AG09319 (cell line): ENCODE data around the gene TADA2B.

Source experiments
- DNase-seq: peaks from one replicate; pipeline ENCODE4 v3.0.0-alpha.2; 2010; ENCODE audit warnings: low read depth; ENCODE audit errors: extremely low read depth
- TF ChIP-seq, protein P1 (sequence below): IDR thresholded peaks from 2 replicates; pipeline ENCODE4 v1.5.1; 2011; ENCODE audit warnings: low read depth, mild to moderate bottlenecking, inconsistent platforms, low read length, moderate library complexity

TADA2B gene

DNA sequence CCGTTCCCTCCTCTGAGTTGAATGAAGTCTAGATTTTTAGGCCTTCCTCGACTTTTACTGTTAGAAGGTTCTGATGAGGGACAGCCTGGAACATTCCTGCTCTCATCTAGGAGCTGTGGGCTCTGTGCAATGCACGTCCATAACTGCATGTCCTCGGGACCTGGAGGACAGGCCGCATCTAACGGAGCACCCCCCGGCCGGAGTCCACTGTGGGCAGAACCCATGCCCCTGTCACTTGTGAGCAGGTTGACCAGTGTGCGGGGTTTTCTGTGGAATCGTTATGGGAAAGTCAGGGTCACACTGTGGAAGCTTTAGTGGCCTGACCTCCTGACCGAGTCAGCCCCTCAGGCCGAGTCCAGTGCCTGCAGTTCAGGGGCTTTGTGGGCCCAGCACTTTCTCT, 19.3 kb upstream of the TADA2B start:
- TF ChIP-seq, protein P1, sequence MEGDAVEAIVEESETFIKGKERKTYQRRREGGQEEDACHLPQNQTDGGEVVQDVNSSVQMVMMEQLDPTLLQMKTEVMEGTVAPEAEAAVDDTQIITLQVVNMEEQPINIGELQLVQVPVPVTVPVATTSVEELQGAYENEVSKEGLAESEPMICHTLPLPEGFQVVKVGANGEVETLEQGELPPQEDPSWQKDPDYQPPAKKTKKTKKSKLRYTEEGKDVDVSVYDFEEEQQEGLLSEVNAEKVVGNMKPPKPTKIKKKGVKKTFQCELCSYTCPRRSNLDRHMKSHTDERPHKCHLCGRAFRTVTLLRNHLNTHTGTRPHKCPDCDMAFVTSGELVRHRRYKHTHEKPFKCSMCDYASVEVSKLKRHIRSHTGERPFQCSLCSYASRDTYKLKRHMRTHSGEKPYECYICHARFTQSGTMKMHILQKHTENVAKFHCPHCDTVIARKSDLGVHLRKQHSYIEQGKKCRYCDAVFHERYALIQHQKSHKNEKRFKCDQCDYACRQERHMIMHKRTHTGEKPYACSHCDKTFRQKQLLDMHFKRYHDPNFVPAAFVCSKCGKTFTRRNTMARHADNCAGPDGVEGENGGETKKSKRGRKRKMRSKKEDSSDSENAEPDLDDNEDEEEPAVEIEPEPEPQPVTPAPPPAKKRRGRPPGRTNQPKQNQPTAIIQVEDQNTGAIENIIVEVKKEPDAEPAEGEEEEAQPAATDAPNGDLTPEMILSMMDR = no peak
- DNase-seq = no peak

GRCh38 chr4:7024336-7024890, 18.8 kb upstream of the TADA2B start:
- TF ChIP-seq, protein P1 = no peak
- DNase-seq = no peak

DNA sequence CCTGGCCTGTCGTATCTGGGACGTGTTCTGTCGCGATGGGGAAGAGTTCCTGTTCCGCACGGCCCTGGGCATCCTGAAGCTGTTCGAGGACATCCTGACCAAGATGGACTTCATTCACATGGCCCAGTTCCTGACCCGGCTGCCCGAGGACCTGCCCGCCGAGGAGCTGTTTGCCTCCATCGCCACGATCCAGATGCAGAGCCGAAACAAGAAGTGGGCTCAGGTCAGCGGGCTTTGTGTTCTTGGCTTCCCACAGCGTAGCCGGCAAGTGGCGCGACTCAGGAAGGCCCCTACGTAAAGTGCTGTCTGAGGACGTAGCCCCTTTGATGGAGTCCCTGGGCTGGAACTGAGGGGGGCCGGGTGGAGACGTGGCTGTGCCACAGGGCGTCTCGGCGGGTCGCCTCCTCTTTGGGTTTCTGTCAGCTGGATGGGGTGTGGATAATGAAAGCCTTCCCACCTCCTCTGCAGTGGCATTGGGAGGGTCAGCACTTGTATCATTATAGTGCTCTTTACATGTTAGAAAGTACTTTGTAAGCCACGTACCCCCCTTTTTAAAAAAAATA, 18.1 kb upstream of the TADA2B start:
- no peak for DNase-seq
- TF ChIP-seq, protein P1 = no peak

GRCh38 chr4:7026107-7026506, 17.1 kb upstream of the TADA2B start:
- TF ChIP-seq, protein P1 = no peak
- DNase-seq = no peak

DNA sequence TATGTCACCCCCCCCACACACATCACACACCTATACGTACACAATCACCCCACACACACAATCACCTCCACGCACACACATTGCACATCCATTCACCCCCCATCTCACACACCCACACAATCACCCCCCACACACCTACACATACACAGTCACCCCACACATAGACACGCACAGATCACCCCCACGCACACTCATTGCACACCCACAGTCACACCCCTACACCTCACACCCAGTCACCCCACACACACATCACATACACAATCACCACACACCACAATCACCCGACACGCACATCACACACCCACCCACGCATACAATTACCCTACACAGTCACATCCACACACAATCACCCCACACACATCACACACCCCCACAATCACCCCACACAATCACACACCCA, 15.9 kb upstream of the TADA2B start:
- TF ChIP-seq, protein P1 = no peak
- no peak for DNase-seq

DNA sequence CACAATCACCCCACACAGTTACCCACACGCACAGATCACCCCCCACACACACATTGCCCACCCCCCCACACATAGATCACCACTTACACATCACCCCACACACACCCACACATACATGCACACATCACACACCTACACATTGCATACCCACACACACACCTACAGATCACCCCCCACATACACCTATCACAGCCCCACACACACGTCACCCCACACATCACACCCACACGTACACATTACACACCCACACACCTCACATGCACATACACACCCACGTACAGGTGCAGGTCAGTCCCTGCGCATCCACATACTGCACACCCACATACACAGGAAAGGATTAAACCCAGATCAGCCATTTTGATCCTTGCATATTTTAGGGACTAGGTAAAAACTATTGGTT, 15.3 kb upstream of the TADA2B start:
- TF ChIP-seq, protein P1 = no peak

GRCh38 chr4:7029212-7029611, 14.0 kb upstream of the TADA2B start:
- no peak for DNase-seq
- TF ChIP-seq, protein P1 = no peak

More for the DNA sequence above, 15.3 kb upstream of the TADA2B start:
- DNase-seq = no peak
